ENCODE measurements around the gene LALBA.
"Not testable (repeated sequence)": the region's sequence is repeated elsewhere in the genome, so short reads cannot be mapped to it uniquely, and the experiment has no call there.

The LALBA gene

GRCh38 chr12:48569946-48570345 is at the start of gene LALBA:
TSS of gene LALBA (minus strand) at chr12:48570046. CDS start at chr12:48570020, 26 bp downstream.
- no peak for DNase-seq (ENCODE audit: low read depth)

GRCh38 chr12:48618541-48618940 is 48.7 kb upstream of the LALBA start:
- DNase-seq (ENCODE audit: low read depth) = peak; percentile 49

DNA sequence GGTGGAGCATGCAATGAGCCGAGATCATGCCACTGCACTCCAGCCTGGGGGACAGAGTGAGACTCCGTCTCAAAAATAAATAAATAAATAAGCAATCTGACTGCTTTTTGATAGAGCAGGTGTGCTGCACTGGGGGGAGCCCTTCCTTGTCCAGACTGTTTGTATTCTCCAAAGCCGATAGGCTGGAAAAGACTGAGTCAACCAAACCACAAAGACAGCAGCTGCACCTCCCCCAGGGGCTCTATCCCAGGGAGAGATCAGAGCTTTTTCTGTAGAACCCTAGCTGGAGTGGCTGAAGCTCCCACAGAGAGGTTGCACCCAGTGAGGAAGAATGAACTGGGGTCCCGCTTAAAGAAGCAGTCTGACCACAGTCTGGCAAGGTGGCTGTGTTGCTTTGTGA is 45.8 kb upstream of the LALBA start:
- DNase-seq (ENCODE audit: low read depth) = no peak

DNA sequence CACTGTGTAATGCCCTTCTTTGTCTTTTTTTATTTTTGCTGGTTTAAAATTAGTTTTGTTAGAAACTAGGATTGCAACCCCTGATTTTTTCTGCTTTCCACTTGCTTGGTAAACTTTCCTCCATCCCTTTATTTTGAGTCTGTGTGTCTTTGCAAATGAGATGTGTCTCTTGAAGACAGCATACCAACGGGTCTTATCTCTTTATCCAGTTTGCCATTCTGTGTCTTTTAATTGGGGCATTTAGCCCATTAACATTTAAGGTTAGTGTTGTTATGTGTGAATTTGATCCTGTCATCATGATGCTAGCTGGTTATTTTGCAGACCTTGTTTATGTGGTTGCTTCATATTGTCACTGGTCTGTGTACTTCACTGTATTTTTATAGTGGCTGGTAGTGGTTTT is 43.5 kb upstream of the LALBA start:
- DNase-seq (ENCODE audit: low read depth) = no peak

- no peak for DNase-seq (ENCODE audit: low read depth)
Measured at GRCh38 chr12:48602192-48602989, 32.5 kb upstream of the LALBA start.

- DNase-seq (ENCODE audit: low read depth) = no peak
Measured at GRCh38 chr12:48601013-48601756, 31.3 kb upstream of the LALBA start.

DNA sequence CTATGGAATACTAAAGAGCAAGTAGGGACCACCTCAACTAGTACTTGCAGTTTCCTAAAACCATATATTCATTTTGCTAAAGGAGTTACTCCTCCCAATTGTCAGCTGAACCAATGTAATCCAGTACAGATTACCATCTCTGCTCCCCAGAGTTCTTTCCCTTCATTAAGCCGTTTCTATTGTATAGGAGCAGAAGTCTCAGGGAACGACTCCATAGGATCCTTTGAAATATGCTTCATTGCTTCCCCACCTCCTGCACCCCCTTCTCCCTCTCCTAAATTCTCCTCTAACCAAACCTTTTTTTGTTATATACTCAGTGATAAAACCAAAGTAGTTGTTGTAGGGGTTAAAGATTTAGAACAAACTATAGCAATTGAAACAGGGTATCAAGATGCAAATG is 30.7 kb upstream of the LALBA start:
- no peak for DNase-seq (ENCODE audit: low read depth)

- DNase-seq (ENCODE audit: low read depth) = no peak
Measured at GRCh38 chr12:48592591-48593086, 22.8 kb upstream of the LALBA start.

- no peak for DNase-seq (ENCODE audit: low read depth)
Measured at GRCh38 chr12:48586361-48586760, 16.5 kb upstream of the LALBA start.

DNA sequence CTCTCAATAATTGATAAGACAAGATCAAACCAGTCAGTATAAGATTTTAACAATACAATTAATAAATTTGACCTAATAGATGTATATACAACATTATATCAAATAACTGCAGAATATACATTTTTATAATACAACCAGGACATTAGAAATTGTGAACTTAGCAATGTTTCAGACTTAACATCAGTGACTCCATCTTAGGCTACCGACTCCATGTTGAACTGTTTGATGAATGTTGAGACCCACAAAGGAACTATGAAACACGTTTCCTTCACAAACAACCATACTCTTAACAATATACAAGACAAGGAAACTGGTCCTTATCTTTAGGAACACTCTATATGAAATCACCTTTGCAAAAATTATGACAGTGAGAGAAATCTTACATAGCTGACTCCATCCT is 13.9 kb upstream of the LALBA start:
- DNase-seq (ENCODE audit: low read depth) = no peak

GRCh38 chr12:48580831-48581230 is 11.0 kb upstream of the LALBA start:
- no peak for DNase-seq (ENCODE audit: low read depth)

DNA sequence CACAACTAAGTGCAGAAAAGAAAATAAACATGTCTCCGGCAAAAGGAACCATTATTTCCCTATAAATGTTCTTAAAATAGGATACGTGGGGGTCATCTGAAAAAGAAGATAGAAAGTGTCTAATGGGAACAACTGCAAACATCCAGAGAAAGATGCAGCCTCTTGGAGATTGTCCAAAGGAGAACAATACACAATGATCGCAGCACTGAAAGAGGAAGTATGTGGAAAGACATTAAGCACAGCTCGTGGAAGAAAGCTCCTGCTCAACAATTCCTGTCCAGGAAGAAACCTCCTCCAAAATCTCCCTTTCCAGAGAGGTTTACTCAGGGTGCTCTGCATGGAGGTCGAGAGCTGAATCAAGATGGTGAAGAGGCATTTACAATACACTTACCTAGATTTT is 2.5 kb upstream of the LALBA start:
- DNase-seq (ENCODE audit: low read depth) = no peak

DNA sequence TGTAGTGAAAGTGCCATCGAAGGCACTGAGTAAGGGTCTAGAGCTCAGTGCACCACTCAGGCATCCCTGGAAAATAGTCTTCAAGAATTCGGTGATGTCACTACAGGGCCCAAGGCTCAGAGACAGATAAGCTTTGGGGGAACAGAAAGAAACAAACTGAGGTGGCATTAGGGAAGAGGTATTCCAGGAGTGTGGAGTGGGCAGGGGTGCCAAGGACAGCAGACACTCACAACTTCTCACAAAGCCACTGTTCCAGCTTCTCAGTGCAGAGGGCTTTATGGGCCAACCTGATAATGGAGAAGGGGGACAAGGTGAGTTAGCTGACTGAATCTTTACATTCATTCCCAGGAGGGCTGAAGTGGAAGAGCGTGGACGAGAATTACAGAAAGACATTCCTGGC is 2.1 kb downstream of the LALBA start:
- DNase-seq (ENCODE audit: low read depth) = no peak

- DNase-seq (ENCODE audit: low read depth) = no peak
Measured at GRCh38 chr12:48557919-48558318, 11.9 kb downstream of the LALBA start.

DNA sequence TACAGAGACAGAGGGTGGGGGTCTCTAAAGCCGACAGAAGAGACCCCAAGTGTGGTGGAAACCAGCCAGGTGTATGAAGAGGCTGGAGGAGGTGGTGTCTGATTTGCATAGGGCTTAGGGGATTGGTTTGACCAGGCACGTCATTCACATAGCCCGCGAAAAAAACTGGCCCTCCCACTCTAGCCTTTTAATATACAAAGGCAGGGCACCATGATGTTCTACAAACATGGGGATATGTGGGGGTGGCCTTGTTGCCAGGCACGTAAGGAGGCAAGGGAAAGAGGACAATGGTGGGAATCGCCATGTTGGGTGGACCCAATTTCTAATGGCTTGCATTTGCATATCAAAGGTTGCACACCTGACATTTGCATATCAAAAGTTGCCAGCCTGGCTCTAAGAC is 13.2 kb downstream of the LALBA start:
- no peak for DNase-seq (ENCODE audit: low read depth)

- DNase-seq (ENCODE audit: low read depth) = not testable (repeated sequence)
Measured at GRCh38 chr12:48553666-48554343, 16.0 kb downstream of the LALBA start.

GRCh38 chr12:48551636-48552035 is 18.2 kb downstream of the LALBA start:
- not testable (repeated sequence) for DNase-seq (ENCODE audit: low read depth)

- DNase-seq (ENCODE audit: low read depth) = not testable (repeated sequence)
Measured at GRCh38 chr12:48547012-48547411, 22.8 kb downstream of the LALBA start.

- DNase-seq (ENCODE audit: low read depth) = no peak
Measured at GRCh38 chr12:48545833-48546469, 23.9 kb downstream of the LALBA start.

- DNase-seq (ENCODE audit: low read depth) = no peak
Measured at GRCh38 chr12:48542300-48542928, 27.4 kb downstream of the LALBA start.

- DNase-seq (ENCODE audit: low read depth) = no peak
Measured at GRCh38 chr12:48536602-48537001, 33.2 kb downstream of the LALBA start.

DNA sequence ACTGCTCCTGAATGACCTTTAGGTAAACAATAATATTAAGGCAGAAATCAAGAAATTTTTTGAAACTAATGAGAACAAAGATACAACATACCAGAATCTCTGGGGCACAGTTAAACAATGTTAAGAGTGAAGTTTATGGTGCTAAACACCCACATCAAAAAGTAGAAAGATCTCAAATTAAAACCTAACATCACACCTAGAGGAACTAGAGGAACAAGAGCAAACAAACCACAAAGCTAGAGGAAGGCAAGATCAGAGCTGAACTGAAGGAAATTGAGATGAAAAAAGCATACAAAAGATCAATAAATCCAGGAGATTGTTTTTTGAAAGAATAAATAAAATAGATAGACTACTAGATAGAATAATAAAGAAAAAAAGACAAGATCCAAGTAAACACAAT is 37.2 kb downstream of the LALBA start:
- DNase-seq (ENCODE audit: low read depth) = no peak
